ENCODE measurements around the gene SEMA7A.

The SEMA7A gene

GRCh38 chr15:74408385-74408784 is 25.4 kb downstream of the SEMA7A start:
- H3K4me1 ChIP-seq (ENCODE audit: low read depth, poor library complexity, severe bottlenecking): no peaks in the 10 kb centered on the region
- H3K9ac ChIP-seq: no peak overlapping the region
- H3K27me3 ChIP-seq (ENCODE audit: insufficient read depth, low read depth): no peaks in the 10 kb centered on the region
- H3K27ac ChIP-seq: no peak overlapping the region
- H3K4me3 ChIP-seq (IDR thresholded peaks at IDR 0.05; ENCODE audit: insufficient read depth, low read depth, low read length): no peak overlapping the region
- no peaks in the 10 kb centered on the region for H3K36me3 ChIP-seq (ENCODE audit: insufficient read depth)
- H3K79me2 ChIP-seq (ENCODE audit: insufficient read depth, low read depth): no peaks in the 10 kb centered on the region
- H4K20me1 ChIP-seq (ENCODE audit: insufficient read depth): no peaks in the 10 kb centered on the region
- no peak for TF ChIP-seq CTCF (conservative IDR thresholded peaks at IDR 0.05; ENCODE audit: low read depth, low read length)
- H2AFZ ChIP-seq (ENCODE audit: low read depth): no peak overlapping the region
- H3K4me2 ChIP-seq: no peak overlapping the region

GRCh38 chr15:74406992-74407705 is 26.6 kb downstream of the SEMA7A start:
- Histone ChIP-seq H3K79me2 (ENCODE audit: insufficient read depth, low read depth) (no peaks in the 10 kb centered on the region), H2AFZ (ENCODE audit: low read depth) (no peak overlapping the region), H3K4me3 (IDR thresholded peaks at IDR 0.05; ENCODE audit: insufficient read depth, low read depth, low read length) (no peak overlapping the region), H3K36me3 (ENCODE audit: insufficient read depth) (no peaks in the 10 kb centered on the region), H3K4me1 (ENCODE audit: low read depth, poor library complexity, severe bottlenecking) (peaks cover 7% of the 10 kb centered on the region), H3K27me3 (ENCODE audit: insufficient read depth, low read depth) (no peaks in the 10 kb centered on the region), H4K20me1 (ENCODE audit: insufficient read depth) (no peaks in the 10 kb centered on the region), H3K9ac (no peak overlapping the region), H3K27ac (no peak overlapping the region), H3K4me2 (no peak overlapping the region)
- TF ChIP-seq CTCF (conservative IDR thresholded peaks at IDR 0.05; ENCODE audit: low read depth, low read length): no peak

- Histone ChIP-seq H3K27me3 (ENCODE audit: insufficient read depth, low read depth) (no peaks in the 10 kb centered on the region), H3K36me3 (ENCODE audit: insufficient read depth) (no peaks in the 10 kb centered on the region), H2AFZ (ENCODE audit: low read depth) (no peak overlapping the region), H3K4me3 (IDR thresholded peaks at IDR 0.05; ENCODE audit: insufficient read depth, low read depth, low read length) (no peak overlapping the region), H3K27ac (no peak overlapping the region), H3K4me1 (ENCODE audit: low read depth, poor library complexity, severe bottlenecking) (peaks cover 14% of the 10 kb centered on the region), H4K20me1 (ENCODE audit: insufficient read depth) (no peaks in the 10 kb centered on the region), H3K4me2 (no peak overlapping the region), H3K9ac (no peak overlapping the region), H3K79me2 (ENCODE audit: insufficient read depth, low read depth) (no peaks in the 10 kb centered on the region)
- TF ChIP-seq CTCF (conservative IDR thresholded peaks at IDR 0.05; ENCODE audit: low read depth, low read length): no peak
These were observed 27.2 kb downstream of the SEMA7A start for GRCh38 chr15:74406517-74406916.

- H4K20me1 ChIP-seq (ENCODE audit: insufficient read depth): no peaks in the 10 kb centered on the region
- H3K4me1 ChIP-seq (ENCODE audit: low read depth, poor library complexity, severe bottlenecking): peaks cover 21% of the 10 kb centered on the region
- no peak overlapping the region for H3K4me2 ChIP-seq
- H3K36me3 ChIP-seq (ENCODE audit: insufficient read depth): no peaks in the 10 kb centered on the region
- H3K27ac ChIP-seq: no peak overlapping the region
- no peaks in the 10 kb centered on the region for H3K27me3 ChIP-seq (ENCODE audit: insufficient read depth, low read depth)
- H3K79me2 ChIP-seq (ENCODE audit: insufficient read depth, low read depth): no peaks in the 10 kb centered on the region
- H3K4me3 ChIP-seq (IDR thresholded peaks at IDR 0.05; ENCODE audit: insufficient read depth, low read depth, low read length): no peak overlapping the region
- no peak for TF ChIP-seq CTCF (conservative IDR thresholded peaks at IDR 0.05; ENCODE audit: low read depth, low read length)
- no peak overlapping the region for H2AFZ ChIP-seq (ENCODE audit: low read depth)
- H3K9ac ChIP-seq: no peak overlapping the region
These were observed 27.9 kb downstream of the SEMA7A start for GRCh38 chr15:74405823-74406222.
